ENCODE measurements around the gene COLEC11.

DNA sequence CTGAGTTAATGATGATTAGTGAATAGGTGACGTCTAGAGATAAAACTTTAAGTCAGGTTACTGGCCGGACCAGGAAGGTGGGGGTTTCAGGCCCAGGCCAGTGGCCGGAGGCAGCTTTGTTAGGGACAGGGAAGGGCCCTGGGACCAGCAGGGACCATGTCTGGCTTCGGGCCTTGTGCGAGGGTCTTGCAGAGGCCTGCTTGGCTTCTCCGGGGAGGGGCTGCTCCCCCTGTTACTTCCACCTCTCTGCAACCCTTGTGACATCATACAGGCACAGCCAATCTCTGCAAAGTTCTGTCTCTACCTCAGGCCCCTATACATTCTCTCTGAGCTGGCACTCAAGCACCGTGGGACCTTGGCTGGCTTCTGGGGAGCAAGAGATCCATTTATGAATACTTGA, 63.0 kb downstream of the COLEC11 start, which contains the start of gene ALLC:
- TF ChIP-seq CTCF (IDR thresholded peaks at IDR 0.05; ENCODE audit: low read length), result no peak
- no peak for TF ChIP-seq EZH2 (IDR thresholded peaks at IDR 0.05; ENCODE audit: borderline replicate concordance, low read length)

Data from OCI-LY1 (cell line).